HG02759 (cell line): ENCODE measurements around the gene SCP2.
"Not testable (repeated sequence)": the region's sequence is repeated elsewhere in the genome, so short reads cannot be mapped to it uniquely, and the experiment has no call there.

Experiments used
- ATAC-seq: cut with Tn5 transposase; IDR thresholded peaks from one replicate; pipeline ENCODE4 v1.9.1; 2021; ENCODE audit warnings: mild to moderate bottlenecking, moderate library complexity; ENCODE audit not compliant: unreplicated experiment

SCP2 gene

DNA sequence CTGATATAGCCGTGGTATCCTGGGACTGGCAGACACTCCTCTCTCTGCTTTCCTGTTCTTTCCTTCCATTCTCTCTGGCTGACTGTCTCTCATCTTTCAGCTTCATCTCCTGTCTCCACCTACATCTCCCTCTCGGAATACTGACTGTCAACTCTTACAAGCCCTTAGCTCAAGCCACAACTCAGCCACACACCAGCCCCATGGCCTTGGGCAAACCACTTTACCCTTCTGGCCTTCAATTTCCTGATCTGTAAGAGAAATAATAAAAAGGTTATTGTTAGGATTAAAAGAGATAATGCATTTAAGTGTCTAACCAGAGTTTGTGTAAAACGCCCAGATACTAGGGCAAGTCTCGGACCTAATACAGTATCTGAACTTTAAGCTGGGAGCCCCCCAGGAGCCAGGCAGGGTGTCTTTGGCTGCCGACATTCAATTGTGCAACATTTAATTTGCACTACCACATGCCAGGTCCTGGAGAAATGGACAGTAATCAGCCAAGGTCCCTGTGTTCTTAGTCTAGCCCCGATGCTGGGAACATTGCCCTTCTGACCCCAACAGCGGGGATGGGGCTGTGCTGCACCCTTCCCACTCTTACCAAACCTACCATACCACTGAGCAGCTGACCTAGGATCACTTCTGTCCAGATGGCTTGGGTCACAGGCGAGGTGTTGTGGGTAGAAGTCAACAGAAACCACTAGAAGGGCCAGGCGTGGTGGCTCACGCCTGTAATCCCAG lies 10.7 kb upstream of the SCP2 start:
- no peak for ATAC-seq

DNA sequence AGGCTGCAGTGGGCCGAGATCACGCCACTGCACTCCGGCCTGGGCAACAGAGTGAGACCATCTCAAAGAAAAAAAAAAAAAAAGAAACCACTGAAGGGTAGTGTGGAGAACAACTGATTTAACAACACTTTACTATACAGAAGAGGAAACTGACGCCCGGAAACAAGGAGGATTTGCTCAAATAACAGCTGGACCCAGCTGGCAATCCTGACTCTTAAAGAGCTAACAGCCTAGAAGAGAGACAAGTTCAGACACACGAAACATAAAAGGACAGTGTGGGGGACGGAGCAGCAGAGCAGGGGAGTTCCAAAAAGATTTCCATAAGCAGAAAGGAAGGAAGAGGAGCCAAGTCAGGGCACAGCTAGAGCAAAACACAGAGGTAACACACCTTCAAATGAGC lies 9.9 kb upstream of the SCP2 start:
- no peak for ATAC-seq

DNA sequence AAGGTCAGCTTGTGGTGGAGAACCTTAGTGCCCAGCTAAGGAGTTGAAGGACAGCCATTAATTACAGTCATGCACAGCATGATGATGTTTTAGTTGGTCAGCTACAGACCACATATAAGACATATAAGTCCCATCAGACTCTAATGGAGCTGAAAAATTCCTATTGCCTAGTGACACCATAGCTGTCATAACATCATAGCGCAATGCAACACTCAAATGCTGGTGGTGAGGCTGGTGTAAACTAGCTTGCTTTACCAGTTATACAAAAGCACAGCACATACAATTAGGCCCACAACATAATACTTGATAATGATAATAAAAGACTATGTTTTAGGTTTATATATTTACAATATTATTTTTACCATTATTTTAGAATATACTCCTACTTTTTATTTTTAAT lies 9.5 kb upstream of the SCP2 start:
- ATAC-seq, result no peak

DNA sequence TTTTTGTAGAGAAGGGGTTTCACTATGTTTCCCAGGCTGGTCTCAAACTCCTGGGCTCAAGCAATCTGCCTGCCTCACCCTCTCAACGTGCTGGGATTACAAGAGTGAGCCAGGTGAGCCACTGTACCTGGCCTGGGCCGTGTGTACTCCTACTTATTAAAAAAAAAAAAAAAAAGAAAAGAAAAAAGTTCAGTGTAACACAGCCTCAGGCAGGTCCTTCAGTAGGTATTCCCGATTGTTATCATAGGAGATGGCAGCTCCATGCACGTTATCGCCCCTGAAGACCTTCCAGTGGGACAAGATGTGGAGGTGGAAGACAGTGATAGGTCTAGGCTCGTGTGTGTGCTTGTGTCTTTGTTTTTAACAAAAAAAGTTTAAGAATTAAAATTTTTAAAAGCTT lies 8.9 kb upstream of the SCP2 start:
- no peak for ATAC-seq

DNA sequence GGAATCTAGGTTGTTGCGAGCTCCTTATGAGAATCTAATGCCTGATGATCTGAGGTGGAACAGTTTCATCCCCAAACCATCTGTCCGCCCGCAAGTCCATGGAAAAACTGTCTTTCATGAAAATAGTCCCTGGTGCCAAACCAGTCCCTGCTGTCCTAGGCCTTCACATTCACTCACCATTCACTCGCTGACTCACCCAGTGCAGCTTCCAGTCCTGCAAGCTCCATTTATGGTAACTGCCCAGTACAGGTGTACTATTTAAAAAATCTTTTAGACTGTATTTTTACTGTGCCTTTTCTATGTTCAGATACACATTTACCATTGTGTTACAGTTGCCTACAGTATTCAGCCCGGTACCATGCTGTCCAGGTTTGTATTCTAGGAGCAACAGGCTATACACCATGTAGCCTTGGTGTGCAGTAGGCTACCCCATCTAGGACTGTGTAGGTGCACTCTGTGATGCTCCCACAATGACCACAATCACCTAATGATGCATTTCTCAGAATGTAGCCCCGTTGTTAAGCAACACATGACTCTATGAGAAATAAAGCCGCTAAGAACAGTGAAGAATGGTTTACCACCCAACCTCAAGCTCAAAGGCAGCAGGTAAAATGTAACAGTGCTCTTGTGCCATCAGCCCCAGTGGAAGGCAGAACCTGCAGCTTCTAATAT lies 7.9 kb upstream of the SCP2 start:
- no peak for ATAC-seq

DNA sequence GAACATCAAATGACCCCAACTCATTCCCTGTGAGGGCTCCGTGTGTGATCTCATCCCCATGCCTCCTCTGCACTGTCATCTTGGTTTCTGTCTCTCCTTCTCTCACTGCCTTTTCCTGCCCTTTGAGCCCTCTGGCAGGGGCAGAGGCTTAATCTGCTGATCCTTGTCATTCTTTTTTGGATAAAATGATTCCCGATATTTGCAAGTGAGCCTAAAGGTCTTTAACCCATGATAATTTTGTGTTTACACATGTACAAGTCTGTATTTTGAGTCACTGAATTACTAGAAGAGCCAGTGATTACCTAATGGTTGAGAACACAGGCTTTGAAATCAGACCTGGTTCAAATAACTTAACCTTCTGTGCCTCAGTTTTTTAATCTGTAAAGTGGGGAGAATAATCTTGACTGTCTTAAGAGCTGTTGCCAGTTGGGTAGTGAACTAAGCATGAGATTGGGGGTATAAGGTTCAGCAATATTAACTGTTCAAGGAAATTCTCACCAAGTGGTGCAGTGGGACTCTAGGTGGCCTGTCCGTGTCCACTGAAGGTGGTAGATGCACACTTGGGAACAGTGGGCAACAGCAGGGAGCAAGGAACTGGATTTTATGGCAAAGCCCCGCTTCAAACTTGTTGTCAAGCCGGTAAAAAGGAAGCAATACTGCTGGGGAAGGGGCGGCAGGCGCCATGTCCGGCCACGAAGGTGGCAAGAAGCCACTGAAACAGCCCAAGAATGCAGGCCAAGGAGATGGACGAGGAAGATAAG lies 7.2 kb upstream of the SCP2 start:
- ATAC-seq, result no peak

DNA sequence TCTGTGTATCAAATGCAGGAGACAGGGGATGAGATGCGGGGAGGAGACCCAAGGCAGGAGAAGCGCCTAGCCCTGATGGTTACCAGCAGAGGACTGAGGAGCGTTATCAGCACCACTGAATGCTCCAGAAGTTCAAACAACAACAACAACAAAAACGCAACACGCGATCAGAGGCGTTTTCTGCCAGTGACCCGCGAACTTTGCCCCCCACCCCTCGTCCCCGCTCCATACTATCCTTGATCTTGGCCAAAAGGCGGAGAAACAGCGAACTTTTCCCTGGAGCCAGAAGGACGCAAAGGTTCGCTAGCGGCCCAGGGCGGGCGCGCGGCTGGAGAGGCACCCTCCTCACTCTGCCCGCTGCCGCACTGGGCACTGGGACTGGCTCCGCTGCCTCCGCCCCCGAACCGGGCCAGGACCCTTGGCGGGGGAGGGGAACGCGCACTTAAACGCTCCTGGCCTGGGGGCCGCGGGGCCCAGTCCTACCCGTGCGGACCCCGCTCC lies 6.2 kb upstream of the SCP2 start:
- ATAC-seq, result peak; percentile 5

DNA sequence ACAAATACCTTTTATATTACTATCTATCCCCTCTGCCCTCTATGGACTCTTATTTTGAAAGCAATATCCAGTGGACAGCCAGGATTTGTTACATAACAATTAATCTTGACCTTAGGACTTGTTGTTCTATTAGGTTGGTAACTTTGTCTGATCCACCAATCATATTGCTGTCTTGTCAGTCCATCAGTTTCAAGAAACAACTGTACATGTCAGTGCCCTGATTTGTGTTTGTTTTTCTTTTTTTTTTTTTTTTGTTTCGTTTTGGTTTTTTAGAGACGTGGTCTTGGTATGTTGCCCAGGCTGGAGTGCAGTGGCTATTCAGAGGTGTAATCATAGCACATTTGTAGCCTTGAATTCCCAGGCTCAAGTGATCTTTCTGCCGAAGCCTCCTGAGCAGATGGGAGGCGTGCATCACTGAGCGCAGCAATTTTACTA lies 1.5 kb upstream of the SCP2 start:
- no peak for ATAC-seq

DNA sequence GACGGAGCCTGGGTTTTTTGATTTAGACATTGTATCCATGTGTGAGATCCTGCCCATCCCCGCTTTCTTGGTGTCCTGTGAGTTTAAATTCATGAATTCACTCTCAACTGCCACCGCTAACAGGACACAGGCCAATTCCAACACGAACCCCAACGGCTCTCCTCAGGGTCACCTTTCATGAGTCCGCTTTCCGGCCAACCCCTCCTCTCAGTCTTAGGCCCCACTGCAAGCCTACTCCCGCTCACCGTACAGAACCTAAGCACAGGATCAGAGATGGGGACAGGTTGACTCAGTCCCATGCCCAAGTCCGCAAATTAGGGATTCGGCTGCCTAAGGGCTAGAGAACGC lies 238 bp upstream of the SCP2 start:
- no peak for ATAC-seq

DNA sequence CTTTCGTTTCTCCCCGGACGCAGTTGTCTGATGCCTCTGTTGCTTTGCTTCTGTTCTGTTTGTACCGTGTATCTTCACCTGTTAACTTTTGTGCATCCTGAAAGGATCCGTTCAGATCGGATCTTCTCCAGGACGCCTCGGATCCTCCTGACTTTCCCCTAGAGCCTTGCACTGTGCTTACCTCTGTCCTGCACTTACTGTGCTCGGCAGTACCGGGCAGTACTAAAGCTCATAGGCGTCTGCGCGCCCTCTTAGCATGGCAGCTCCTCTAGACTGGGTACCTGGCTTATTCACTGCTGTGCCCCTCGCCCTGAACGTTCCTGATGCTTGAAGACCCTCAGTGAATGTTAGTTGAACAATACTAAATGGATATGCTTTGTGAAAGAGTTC lies 934 bp downstream of the SCP2 start:
- ATAC-seq, result no peak

DNA sequence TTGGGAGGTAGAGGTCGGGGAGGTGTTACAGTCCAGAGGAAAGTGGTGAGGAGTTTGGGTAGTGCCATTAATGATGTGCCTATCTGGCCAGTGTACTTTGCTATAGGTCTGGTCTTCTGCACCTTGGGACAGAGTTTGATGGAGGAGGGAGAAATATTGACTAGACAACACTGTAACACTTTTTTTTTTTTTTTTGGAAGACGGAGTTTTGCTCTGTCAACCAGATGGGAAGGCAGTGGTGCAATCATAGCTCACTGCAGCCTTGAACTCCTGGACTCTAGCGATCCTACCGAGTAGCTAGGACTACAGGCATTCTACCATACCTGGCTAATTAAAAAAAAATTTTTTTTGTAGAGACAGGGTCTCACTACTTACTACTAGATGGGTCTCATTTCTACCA lies 1.9 kb downstream of the SCP2 start:
- no peak for ATAC-seq

DNA sequence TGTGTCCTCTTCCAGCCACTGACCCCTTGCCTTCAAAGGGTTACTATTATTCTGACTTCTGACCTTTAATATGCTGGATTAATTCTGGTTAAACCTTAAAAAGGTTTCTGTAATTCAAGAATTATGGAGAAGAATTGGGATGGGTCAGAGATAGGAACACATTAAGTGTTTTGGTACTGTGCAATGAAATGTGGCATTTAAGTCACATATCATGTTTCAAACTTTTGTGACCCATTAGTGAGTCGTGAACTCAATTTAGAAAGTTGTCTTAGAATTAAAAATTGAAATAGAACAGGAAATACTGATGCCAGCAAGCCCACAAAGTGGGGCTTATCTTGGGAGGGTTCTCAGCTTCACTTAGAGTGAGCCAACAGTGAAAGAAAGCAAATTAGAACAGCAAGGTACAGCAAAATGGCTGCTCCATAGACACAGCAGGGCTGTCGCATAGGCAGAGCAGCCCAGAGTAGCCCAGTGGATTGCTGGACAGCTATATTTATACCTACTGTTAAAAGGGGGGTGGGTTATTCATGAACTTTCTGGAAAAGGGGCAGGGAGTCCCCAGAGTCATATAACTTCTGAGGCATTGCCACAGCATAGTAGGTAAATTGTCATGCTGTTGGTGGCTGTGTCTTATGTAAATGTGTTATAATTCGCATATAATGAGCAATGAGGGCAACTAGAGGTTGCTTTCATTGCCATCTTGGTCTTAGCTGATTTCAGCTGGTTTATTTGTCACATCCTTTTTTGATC lies 10.5 kb downstream of the SCP2 start:
- ATAC-seq, result no peak

DNA sequence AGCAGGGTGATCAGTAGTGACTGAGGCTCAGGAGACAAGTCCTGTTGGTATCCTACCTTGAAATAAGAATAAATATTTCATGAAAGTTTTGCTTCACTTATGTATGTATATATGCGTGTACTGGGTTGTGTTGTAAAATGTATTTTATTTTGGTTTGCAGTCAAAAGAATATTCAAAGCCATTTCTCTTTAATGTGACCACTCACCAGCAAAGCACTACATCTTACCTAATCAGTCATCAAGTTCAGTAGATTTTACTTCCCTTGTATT lies 11.0 kb downstream of the SCP2 start:
- ATAC-seq, result no peak

DNA sequence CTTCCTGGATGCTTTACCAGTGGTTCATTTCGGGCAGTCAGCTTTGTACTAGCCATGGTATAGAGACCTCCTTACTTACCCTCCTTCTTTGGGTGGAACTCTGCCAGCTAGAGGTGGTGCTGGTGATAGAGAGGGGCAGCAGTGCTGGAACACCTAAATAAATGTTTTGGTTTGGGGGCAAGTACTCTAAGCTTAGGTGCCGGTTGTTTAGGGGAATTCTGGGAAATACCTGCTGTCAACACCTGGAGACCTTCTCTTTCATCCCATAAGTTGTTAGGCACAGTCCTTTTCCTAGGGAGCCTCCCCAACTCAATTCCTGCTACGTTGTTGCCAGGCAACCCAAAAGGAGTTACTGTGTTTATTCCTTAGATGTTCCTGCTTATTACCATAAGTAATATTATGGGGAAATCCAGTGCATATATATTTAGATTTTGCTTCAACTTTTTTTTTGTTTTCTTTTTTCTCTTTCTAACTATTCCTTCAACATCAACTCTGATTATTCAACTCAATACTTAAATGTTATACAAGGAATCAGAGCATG lies 16.9 kb downstream of the SCP2 start:
- no peak for ATAC-seq

DNA sequence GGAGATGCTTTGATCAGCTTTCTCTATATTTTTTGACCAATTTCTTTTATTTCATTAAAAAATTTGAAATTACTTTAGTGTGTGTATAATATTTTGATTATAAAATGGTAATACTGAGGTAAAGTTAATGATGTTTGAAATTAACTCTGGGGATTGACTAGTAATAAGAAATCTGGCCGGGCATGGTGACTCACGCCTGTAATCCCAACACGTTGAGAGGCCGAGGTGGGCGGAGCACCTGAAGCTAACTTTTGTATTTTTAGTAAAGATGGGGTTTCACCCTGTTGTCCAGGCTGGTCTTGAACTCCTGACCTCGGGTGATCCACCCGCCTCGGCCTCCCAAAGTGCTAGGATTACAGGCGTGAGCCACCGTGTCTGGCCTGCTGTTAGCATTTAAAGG lies 17.5 kb downstream of the SCP2 start:
- ATAC-seq, result no peak

DNA sequence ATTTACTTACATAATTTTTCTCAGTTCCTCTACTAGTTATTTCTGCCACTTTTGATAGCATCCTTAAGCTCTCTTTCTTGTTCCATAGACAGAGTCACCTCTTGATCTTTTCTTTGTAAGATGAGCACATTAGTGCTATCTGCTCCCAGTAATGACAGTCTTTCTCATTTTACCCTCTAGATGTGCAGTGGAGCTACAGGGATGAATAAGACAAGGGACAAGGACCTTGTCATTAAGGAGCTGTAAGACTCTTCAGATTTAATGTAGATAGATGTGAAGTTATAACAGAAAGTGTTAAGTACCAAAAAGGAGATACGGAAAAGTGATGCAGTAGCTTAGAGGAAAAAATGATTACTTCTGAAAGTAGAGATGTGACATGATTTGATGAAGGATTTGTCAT lies 20.4 kb downstream of the SCP2 start:
- ATAC-seq, result no peak

DNA sequence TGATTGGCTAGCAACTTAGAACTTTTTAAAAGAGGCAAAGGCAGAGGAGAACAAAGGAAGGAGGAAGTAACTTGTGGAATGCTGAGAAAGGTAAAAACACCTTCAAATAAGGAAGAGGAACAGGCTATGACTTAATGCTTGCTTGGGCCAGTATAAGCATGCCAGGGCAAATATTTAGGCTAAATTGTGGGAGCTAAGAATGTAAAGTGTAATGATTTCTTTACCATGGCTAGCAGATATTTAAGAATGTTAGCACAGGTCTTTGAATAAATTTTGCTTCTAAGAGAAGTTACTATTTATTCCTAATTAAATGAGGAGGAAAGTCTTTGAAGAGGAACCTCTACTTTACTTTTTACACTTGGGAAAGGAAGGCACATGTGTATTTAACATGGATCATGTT lies 22.5 kb downstream of the SCP2 start:
- ATAC-seq, result not testable (repeated sequence)

DNA sequence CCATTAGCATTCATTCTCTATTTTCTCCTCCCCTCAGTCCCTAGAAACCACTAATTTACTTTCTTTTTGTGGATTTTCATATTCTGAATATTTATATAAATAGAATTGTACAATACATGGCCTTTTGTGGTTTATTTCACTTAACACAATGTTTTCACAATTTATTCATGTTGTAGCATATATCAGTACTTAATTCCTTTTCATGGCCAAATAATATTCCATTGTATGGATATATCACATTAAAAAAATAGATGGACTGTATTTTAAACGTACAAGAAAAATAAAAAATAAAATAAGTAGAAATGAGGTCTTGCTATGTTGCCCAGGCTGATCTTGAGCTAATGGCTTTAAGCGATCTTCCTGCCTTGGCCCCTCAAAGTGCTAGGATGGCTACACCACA lies 25.0 kb downstream of the SCP2 start:
- ATAC-seq, result no peak

DNA sequence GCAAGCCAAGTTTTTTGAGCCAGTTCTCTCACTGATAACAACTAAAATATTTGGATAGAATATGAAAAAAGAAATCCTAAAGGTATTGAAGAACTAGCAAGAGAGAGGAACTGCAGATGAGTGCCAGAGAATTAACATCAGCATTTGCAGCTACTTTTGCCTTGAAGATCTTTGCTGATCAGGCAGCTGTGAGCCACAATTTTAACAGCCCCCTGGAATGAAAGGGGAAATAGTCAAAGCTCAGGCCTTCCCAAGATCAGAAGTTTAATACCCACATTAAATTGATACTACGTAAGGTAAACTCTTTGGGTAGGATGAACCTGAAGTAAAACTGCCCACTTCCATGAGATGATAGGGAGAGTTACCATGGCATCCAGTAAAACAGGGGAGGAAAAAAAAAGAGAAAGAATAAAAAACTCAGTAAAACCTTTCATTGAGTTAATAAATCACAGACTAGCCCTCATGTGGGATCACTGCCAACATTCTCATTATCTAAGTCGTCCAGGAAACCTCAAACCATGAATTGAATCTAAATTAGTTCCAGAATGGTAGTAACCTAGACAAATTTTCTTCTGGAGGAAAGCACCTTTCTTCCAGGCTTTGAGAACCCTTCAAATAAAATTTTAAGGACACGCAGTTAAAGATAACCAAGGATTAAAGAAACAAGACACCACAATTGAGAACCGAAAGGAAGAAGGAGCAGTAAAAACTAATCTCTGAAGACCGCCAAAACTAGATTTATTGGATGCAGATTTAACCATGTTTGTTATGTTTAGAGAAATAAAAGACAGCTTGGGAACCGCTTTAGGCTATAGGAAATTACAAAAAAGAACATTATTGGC lies 28.3 kb downstream of the SCP2 start:
- no peak for ATAC-seq

DNA sequence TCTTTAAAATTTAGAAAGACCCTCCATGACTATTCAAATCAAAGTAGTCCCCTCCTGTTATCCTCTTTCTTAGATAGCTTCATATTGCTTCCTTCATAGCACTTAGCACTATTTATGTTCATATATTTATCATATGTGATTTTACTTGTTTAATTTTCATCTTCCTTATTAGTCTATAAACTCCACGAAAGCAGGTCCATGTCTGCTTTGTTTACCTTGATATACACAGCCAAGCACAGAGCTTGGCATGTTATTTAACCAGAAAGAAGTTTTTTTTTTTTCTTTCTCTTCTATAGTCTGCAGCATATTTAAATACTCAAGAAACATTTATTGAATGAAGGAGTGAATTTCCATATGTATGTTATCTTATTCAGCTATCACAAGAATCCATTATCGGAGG lies 36.0 kb downstream of the SCP2 start:
- no peak for ATAC-seq
